ENCODE results near the gene SRGAP2.
"Not testable (repeated sequence)": the region's sequence is repeated elsewhere in the genome, so short reads cannot be mapped to it uniquely, and the experiment has no call there.

GRCh38 chr1:206232970-206233645 lies 29.8 kb downstream of the SRGAP2 start:
- TF ChIP-seq, protein P1, sequence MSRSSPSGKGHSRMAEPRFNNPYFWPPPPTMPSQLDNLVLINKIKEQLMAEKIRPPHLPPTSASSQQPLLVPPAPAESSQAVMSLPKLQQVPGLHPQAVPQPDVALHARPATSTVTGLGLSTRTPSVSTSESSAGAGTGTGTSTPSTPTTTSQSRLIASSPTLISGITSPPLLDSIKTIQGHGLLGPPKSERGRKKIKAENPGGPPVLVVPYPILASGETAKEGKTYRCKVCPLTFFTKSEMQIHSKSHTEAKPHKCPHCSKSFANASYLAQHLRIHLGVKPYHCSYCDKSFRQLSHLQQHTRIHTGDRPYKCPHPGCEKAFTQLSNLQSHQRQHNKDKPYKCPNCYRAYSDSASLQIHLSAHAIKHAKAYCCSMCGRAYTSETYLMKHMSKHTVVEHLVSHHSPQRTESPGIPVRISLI (tag by site-specific recombination; IDR thresholded peaks at IDR 0.05), result not testable (repeated sequence)
- TF ChIP-seq, protein P2, sequence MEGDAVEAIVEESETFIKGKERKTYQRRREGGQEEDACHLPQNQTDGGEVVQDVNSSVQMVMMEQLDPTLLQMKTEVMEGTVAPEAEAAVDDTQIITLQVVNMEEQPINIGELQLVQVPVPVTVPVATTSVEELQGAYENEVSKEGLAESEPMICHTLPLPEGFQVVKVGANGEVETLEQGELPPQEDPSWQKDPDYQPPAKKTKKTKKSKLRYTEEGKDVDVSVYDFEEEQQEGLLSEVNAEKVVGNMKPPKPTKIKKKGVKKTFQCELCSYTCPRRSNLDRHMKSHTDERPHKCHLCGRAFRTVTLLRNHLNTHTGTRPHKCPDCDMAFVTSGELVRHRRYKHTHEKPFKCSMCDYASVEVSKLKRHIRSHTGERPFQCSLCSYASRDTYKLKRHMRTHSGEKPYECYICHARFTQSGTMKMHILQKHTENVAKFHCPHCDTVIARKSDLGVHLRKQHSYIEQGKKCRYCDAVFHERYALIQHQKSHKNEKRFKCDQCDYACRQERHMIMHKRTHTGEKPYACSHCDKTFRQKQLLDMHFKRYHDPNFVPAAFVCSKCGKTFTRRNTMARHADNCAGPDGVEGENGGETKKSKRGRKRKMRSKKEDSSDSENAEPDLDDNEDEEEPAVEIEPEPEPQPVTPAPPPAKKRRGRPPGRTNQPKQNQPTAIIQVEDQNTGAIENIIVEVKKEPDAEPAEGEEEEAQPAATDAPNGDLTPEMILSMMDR (tag by site-specific recombination; IDR thresholded peaks at IDR 0.05), result not testable (repeated sequence)
- TF ChIP-seq, protein P3, sequence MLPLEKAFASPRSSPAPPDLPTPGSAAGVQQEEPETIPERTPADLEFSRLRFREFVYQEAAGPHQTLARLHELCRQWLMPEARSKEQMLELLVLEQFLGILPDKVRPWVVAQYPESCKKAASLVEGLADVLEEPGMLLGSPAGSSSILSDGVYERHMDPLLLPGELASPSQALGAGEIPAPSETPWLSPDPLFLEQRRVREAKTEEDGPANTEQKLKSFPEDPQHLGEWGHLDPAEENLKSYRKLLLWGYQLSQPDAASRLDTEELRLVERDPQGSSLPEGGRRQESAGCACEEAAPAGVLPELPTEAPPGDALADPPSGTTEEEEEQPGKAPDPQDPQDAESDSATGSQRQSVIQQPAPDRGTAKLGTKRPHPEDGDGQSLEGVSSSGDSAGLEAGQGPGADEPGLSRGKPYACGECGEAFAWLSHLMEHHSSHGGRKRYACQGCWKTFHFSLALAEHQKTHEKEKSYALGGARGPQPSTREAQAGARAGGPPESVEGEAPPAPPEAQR (tag by site-specific recombination; IDR thresholded peaks at IDR 0.05), result not testable (repeated sequence)
- TF ChIP-seq ZNF501 (tag by site-specific recombination; IDR thresholded peaks at IDR 0.05); ZNF350 (tag by site-specific recombination; IDR thresholded peaks at IDR 0.05); ZNF341 (tag by site-specific recombination; IDR thresholded peaks at IDR 0.05; ENCODE audit: low read depth); ZNF639 (tag by site-specific recombination; IDR thresholded peaks at IDR 0.05); ZNF133 (tag by site-specific recombination; IDR thresholded peaks at IDR 0.05); ZNF24 (tag by site-specific recombination; IDR thresholded peaks at IDR 0.05); TCF7L2 (IDR thresholded peaks at IDR 0.05; ENCODE audit: borderline replicate concordance, low read depth, low read length); HOXA7 (CRISPR knock-in tag; IDR thresholded peaks at IDR 0.05; ENCODE audit: borderline replicate concordance); ZNF768 (tag by site-specific recombination; IDR thresholded peaks at IDR 0.05): not testable (repeated sequence)
- TF ChIP-seq, protein P4, sequence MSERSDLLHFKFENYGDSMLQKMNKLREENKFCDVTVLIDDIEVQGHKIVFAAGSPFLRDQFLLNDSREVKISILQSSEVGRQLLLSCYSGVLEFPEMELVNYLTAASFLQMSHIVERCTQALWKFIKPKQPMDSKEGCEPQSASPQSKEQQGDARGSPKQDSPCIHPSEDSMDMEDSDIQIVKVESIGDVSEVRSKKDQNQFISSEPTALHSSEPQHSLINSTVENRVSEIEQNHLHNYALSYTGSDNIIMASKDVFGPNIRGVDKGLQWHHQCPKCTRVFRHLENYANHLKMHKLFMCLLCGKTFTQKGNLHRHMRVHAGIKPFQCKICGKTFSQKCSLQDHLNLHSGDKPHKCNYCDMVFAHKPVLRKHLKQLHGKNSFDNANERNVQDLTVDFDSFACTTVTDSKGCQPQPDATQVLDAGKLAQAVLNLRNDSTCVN (tag by site-specific recombination; optimal IDR thresholded peaks at IDR 0.05), result not testable (repeated sequence)
- TF ChIP-seq, protein P5, sequence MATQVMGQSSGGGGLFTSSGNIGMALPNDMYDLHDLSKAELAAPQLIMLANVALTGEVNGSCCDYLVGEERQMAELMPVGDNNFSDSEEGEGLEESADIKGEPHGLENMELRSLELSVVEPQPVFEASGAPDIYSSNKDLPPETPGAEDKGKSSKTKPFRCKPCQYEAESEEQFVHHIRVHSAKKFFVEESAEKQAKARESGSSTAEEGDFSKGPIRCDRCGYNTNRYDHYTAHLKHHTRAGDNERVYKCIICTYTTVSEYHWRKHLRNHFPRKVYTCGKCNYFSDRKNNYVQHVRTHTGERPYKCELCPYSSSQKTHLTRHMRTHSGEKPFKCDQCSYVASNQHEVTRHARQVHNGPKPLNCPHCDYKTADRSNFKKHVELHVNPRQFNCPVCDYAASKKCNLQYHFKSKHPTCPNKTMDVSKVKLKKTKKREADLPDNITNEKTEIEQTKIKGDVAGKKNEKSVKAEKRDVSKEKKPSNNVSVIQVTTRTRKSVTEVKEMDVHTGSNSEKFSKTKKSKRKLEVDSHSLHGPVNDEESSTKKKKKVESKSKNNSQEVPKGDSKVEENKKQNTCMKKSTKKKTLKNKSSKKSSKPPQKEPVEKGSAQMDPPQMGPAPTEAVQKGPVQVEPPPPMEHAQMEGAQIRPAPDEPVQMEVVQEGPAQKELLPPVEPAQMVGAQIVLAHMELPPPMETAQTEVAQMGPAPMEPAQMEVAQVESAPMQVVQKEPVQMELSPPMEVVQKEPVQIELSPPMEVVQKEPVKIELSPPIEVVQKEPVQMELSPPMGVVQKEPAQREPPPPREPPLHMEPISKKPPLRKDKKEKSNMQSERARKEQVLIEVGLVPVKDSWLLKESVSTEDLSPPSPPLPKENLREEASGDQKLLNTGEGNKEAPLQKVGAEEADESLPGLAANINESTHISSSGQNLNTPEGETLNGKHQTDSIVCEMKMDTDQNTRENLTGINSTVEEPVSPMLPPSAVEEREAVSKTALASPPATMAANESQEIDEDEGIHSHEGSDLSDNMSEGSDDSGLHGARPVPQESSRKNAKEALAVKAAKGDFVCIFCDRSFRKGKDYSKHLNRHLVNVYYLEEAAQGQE (tag by site-specific recombination; IDR thresholded peaks at IDR 0.05), result not testable (repeated sequence)

Data from HEK293 (cell line).